ENCODE data around the gene ABLIM1.

GRCh38 chr10:114581071-114581470 is 77.0 kb downstream of the ABLIM1 start:
- no peak for TF ChIP-seq CTCF (IDR thresholded peaks at IDR 0.05)
- no peak for TF ChIP-seq EZH2 (IDR thresholded peaks at IDR 0.05)
- no peak for TF ChIP-seq EZH2phosphoT487 (IDR thresholded peaks at IDR 0.05)

Measured in neural progenitor cell (in vitro differentiated cells).